Activated gamma-delta T cell treated with anti-CD3 and anti-CD28 coated beads, Interleukin-2, amount 50 U/mL, for 16 hours (primary cell): ENCODE measurements around the gene ABHD16A.

Experiments used
- DNase-seq: peaks from one replicate; pipeline ENCODE4 v3.0.0-alpha.2; 2020; ENCODE audit warnings: low read depth

Gene ABHD16A

GRCh38 chr6:31730631-31731086 lies 27.5 kb upstream of the ABHD16A start:
- no peak for DNase-seq

GRCh38 chr6:31729979-31730630 lies 27.0 kb upstream of the ABHD16A start:
- peak; percentile 56 for DNase-seq

- DNase-seq = peak; percentile 71
Observed at GRCh38 chr6:31729515-31729978, 26.4 kb upstream of the ABHD16A start.

- DNase-seq = no peak
Observed at GRCh38 chr6:31728767-31729514, 25.8 kb upstream of the ABHD16A start, which contains the start of gene DDAH2. Gene DDAH2 (minus strand): TSS chr6:31729299. CDS start chr6:31729161, 138 bp downstream.

GRCh38 chr6:31727717-31728671 lies 24.9 kb upstream of the ABHD16A start:
- DNase-seq = no peak

GRCh38 chr6:31727034-31727716 lies 24.1 kb upstream of the ABHD16A start:
- no peak for DNase-seq

GRCh38 chr6:31725502-31726350 lies 22.6 kb upstream of the ABHD16A start:
- DNase-seq = no peak

GRCh38 chr6:31723980-31724691 lies 21.0 kb upstream of the ABHD16A start:
- no peak for DNase-seq

GRCh38 chr6:31723245-31723979 lies 20.3 kb upstream of the ABHD16A start, which contains the start of gene MPIG6B:
Gene MPIG6B (plus strand): TSS chr6:31723373. CDS start chr6:31723384, 11 bp downstream.
- DNase-seq = no peak

GRCh38 chr6:31722173-31722572 lies 19.0 kb upstream of the ABHD16A start:
- no peak for DNase-seq

GRCh38 chr6:31721351-31722020 lies 18.4 kb upstream of the ABHD16A start, which contains the start of gene LY6G6C:
Gene LY6G6C (minus strand): TSS chr6:31721746. CDS start chr6:31721679, 67 bp downstream.
- DNase-seq = no peak

- DNase-seq = no peak
Observed at GRCh38 chr6:31720196-31720770, 17.2 kb upstream of the ABHD16A start.

GRCh38 chr6:31719001-31719400 lies 15.9 kb upstream of the ABHD16A start:
- DNase-seq = no peak

GRCh38 chr6:31718265-31718664 lies 15.1 kb upstream of the ABHD16A start:
- DNase-seq = no peak

- DNase-seq = no peak
Observed at GRCh38 chr6:31717499-31718222, 14.5 kb upstream of the ABHD16A start.

GRCh38 chr6:31715022-31715958 lies 12.2 kb upstream of the ABHD16A start, which contains the start of gene LY6G6D:
Gene LY6G6D (plus strand): TSS chr6:31715348. CDS start chr6:31715356, 8 bp downstream.
- DNase-seq = no peak
